Mucosa of descending colon (tissue), 3 donors: Measurements from ENCODE around the gene EFHC2. TPM values are rescaled to one million over a fixed set of nuclear protein-coding genes. Genes with fewer than 3 reads are reported as not detected.

Experiments
- ATAC-seq: fragments of 200-7000 bp; cut with Tn5 transposase; one replicate; pipeline ENCODE4 v1.9.1; 2020; ENCODE audit warnings: mild to moderate bottlenecking, moderate library complexity
- DNase-seq, 3 donors: peaks; one replicate each; pipeline ENCODE4 v3.0.0-alpha.2; 2020
- H3K36me3 ChIP-seq: fragments of 200-600 bp; one replicate; pipeline ENCODE4 v1.8.0; 2021; ENCODE audit warnings: low read depth, mild to moderate bottlenecking
- H3K4me1 ChIP-seq: fragments of 200-600 bp; one replicate; pipeline ENCODE4 v1.8.0; 2021; ENCODE audit warnings: low read depth, mild to moderate bottlenecking
- H3K4me3 ChIP-seq: fragments of 200-600 bp; one replicate; pipeline ENCODE4 v1.8.0; 2021; ENCODE audit warnings: mild to moderate bottlenecking
- H3K9me3 ChIP-seq: fragments of 200-600 bp; one replicate; pipeline ENCODE4 v1.8.0; 2021; ENCODE audit warnings: mild to moderate bottlenecking
- intact Hi-C, 2 donors: fragments of 100-400 bp; cut with DNase I in 1 of 2; cut with micrococcal nuclease in 1 of 2; formaldehyde crosslinking; loops; one replicate each; pipeline versions ENCODE4 v1.11.0 to v1.11.1; 2022; cut with DNase I, micrococcal nuclease
- total RNA-seq, 3 donors: library from RNA; stranded (reverse); fragmentation: NEBNext Ultra II Directional in 2 of 3; extraction: Animal tissue kit (Norgen Biotek cat#: 25700) in 2 of 3; gene quantifications; one replicate each; pipeline versions ENCODE4 v1.2.1 to v1.2.4, GENCODE V29; 2021 to 2023
- TF ChIP-seq, protein P1 (sequence below): fragments of 200-600 bp; IDR thresholded peaks from one replicate; pipeline ENCODE4 v1.8.0; 2022; ENCODE audit warnings: antibody characterized with exemption, mild to moderate bottlenecking
- donor health status: DM: no; HTN: no; CAD: no; lungs with moderate emphysema.
- donor health status: DM: no; HTN: no; CAD: no.
- donor health status: DM: no; HTN: yes; CAD: no.

Gene EFHC2
- total RNA-seq, 3 donors from 2014 or later, result 0.78 to 3.0 (median 1.9) TPM

DNA sequence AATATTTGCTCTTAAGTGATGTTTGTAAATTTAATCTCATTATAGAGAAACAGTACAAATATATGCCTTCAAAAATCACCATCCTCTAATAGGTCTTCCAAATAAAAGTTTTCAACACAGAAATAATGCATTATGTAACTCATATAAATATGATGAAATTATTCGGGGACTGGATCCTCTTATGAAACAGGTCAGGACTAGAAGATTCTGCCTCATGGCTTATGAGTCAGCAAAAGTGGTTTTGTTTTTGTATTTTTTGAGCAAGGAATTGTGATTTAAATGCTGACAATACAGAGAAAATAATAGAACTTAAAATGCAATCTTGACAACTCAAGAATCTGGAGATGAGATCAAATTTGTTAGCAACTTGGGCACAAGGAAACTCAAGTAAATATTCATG lies 190.6 kb downstream of the EFHC2 start:
- Histone ChIP-seq H3K4me1 (no peaks in the 10 kb centered on the region), H3K4me3 (no peak overlapping the region), H3K36me3 (no peaks in the 10 kb centered on the region), H3K9me3 (no peaks in the 10 kb centered on the region)
- TF ChIP-seq, protein P1, sequence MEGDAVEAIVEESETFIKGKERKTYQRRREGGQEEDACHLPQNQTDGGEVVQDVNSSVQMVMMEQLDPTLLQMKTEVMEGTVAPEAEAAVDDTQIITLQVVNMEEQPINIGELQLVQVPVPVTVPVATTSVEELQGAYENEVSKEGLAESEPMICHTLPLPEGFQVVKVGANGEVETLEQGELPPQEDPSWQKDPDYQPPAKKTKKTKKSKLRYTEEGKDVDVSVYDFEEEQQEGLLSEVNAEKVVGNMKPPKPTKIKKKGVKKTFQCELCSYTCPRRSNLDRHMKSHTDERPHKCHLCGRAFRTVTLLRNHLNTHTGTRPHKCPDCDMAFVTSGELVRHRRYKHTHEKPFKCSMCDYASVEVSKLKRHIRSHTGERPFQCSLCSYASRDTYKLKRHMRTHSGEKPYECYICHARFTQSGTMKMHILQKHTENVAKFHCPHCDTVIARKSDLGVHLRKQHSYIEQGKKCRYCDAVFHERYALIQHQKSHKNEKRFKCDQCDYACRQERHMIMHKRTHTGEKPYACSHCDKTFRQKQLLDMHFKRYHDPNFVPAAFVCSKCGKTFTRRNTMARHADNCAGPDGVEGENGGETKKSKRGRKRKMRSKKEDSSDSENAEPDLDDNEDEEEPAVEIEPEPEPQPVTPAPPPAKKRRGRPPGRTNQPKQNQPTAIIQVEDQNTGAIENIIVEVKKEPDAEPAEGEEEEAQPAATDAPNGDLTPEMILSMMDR, result no peak
- DNase-seq, result no peak
- ATAC-seq, result no peak
- intact Hi-C loops, result no loop called here

DNA sequence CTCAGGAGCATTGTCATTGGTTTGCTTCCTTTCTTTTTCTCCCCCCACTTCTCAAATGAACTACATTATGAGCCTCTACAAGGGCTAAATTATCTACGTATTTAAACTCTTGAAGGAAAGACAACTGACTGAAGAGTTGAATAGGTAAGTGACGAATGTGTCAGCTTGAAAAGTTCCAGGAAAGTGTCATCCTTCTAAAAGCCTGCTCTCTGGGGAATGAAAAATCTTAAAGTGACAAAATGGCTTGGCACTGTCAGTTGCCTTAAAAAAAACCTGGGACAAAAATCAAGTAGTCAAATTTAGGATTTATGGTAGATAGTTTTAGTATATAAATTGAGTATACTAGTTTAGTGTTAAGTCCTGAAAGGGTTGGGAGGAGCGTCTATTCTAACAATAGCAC lies 196.3 kb downstream of the EFHC2 start:
- intact Hi-C loops, result no loop called here
- TF ChIP-seq, protein P1, result no peak
- H3K36me3 ChIP-seq, result no peaks in the 10 kb centered on the region
- no peaks in the 10 kb centered on the region for H3K9me3 ChIP-seq
- no peak overlapping the region for H3K4me3 ChIP-seq
- ATAC-seq, result no peak
- no peak for DNase-seq
- no peaks in the 10 kb centered on the region for H3K4me1 ChIP-seq

DNA sequence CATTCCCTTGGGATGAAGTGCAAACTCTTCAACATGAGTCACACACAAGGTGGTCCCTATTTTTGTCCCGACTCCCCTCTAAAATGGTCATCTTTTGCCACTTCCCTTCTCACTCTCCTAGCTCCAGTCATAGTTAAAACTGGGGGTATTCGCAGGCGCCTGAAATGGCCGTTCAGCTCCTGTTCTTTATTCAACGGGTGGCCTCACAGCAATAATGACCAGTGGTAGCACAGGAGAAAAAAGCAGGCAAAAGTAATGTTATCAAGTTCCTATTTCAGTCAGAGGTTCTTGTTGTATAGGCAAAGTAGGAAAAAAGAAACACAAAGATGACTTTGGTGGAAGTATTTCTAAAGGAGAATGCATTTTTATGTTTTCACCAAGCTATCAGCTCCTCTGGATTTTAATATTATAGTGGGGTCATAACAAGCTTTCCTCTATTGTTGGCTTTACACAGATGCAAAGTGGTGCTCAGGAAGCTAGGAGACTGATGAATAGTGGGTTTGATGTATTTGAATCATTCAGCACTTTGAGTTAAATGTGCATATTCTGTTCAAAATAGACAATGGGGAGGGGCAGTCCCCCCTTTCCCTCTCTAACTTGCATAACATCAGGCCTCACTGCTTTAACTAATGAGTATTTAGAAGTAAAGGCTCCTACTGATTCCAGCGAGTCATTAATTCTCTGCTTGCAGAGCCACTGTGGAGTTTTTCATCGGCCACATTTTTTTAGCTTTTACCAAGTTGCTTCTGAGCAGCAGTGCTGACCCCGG lies 199.1 kb downstream of the EFHC2 start:
- Histone ChIP-seq H3K36me3 (no peaks in the 10 kb centered on the region), H3K9me3 (no peaks in the 10 kb centered on the region), H3K4me1 (no peaks in the 10 kb centered on the region), H3K4me3 (no peak overlapping the region)
- ATAC-seq (no peak), DNase-seq (no peak)
- TF ChIP-seq, protein P1, result no peak
- intact Hi-C loops, result no loop called here

DNA sequence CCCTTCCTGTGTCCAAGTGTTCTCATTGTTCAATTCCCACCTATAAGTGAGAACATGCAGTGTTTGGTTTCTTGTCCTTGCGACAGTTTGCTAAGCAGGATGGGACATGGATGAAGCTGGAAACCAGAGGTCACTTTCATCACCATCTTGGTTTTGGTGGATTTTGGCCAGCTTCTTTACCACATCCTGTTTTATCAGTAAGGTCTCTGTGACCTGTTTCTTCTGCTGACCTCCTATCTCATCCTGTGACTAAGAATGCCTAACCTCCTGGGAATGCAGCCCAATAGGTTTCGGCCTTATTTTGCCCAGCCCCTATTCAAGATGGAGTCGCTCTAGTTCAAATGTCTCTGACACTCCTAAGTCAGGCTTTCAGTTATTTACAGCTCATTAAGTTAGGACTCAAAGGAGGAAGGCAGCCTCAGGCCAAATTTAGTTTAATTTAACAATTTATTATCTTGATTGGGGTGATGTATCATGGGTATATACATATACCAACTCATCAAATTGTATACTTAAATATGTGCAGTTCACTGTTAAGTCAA lies 200.3 kb downstream of the EFHC2 start:
- Histone ChIP-seq H3K9me3 (no peaks in the 10 kb centered on the region), H3K4me3 (no peak overlapping the region), H3K4me1 (no peaks in the 10 kb centered on the region), H3K36me3 (no peaks in the 10 kb centered on the region)
- TF ChIP-seq, protein P1, result no peak
- DNase-seq (no peak), ATAC-seq (no peak)
- intact Hi-C loops, result no loop called here

DNA sequence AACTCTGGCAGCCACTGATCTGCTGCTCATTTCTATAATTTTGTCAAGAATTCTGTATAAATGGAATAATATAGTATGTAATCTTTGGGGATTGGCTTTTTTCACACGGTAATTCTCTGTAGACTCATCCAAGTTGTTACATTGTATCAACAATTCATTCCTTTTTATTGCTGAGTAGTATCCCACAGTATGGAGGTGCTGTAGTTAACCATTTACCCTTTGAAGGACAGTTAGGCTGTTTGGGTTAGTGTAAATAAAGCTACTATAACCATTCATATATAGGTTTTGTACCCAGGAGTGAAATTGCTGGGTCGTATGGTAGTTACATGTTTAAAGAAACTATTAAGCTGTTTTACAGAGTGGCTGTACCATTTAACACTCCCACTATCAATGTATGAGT lies 213.3 kb downstream of the EFHC2 start:
- TF ChIP-seq, protein P1, result no peak
- Histone ChIP-seq H3K9me3 (no peaks in the 10 kb centered on the region), H3K4me1 (no peaks in the 10 kb centered on the region), H3K4me3 (no peak overlapping the region), H3K36me3 (no peaks in the 10 kb centered on the region)
- intact Hi-C loops, result no loop called here
- ATAC-seq, result peak; percentile 90
- DNase-seq, result no peak
